PFSK-1 (cell line): ENCODE results near the gene POU2AF1.

Experiments
- POLR2AphosphoS5 ChIP-seq: IDR thresholded peaks from 2 replicates; pipeline ENCODE4 v1.6.1; 2012; ENCODE audit warnings: low read depth, mild to moderate bottlenecking, control low read depth, low read length, moderate library complexity
- SIN3A ChIP-seq: IDR thresholded peaks from 2 replicates; pipeline ENCODE4 v1.6.1; 2012; ENCODE audit warnings: mild to moderate bottlenecking, low read length, moderate library complexity, borderline replicate concordance; ENCODE audit not compliant: insufficient read depth
- TF ChIP-seq, protein P1 (sequence below), 2 experiments: IDR thresholded peaks; 2 replicates each; pipeline versions ENCODE4 v1.6.1 to v1.8.0; 2011 to 2012; ENCODE audit warnings: low read depth in 2 of 2, low read length in 2 of 2, control low read depth in 1 of 2, inconsistent platforms in 1 of 2, mild to moderate bottlenecking in 1 of 2, moderate library complexity in 1 of 2; ENCODE audit not compliant: insufficient read depth in 1 of 2

DNA sequence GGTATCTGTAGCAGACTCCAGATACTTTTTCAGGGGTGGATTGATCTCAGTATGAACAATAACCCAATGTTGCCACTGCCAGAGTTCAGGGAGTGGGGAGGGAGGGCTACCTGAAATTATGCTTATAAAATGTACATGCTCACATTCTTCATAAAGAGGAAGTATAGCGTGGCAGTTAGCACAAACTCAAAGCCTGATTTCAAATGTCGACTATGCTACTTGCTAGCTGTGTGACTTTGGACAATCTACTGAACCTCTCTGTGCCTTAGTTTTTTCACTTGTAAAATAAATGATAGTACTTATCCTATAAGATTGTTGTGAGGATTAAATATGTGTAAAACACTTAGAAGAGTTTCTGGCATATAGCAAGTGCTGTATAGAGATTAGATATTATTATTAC, 26.5 kb upstream of the POU2AF1 start:
- TF ChIP-seq SIN3A (no peak), POLR2AphosphoS5 (no peak)
- TF ChIP-seq, protein P1, sequence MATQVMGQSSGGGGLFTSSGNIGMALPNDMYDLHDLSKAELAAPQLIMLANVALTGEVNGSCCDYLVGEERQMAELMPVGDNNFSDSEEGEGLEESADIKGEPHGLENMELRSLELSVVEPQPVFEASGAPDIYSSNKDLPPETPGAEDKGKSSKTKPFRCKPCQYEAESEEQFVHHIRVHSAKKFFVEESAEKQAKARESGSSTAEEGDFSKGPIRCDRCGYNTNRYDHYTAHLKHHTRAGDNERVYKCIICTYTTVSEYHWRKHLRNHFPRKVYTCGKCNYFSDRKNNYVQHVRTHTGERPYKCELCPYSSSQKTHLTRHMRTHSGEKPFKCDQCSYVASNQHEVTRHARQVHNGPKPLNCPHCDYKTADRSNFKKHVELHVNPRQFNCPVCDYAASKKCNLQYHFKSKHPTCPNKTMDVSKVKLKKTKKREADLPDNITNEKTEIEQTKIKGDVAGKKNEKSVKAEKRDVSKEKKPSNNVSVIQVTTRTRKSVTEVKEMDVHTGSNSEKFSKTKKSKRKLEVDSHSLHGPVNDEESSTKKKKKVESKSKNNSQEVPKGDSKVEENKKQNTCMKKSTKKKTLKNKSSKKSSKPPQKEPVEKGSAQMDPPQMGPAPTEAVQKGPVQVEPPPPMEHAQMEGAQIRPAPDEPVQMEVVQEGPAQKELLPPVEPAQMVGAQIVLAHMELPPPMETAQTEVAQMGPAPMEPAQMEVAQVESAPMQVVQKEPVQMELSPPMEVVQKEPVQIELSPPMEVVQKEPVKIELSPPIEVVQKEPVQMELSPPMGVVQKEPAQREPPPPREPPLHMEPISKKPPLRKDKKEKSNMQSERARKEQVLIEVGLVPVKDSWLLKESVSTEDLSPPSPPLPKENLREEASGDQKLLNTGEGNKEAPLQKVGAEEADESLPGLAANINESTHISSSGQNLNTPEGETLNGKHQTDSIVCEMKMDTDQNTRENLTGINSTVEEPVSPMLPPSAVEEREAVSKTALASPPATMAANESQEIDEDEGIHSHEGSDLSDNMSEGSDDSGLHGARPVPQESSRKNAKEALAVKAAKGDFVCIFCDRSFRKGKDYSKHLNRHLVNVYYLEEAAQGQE (IDR thresholded peaks at IDR 0.05; ENCODE audit: insufficient read depth in 1 of 2, low read depth in 2 of 2, low read length in 2 of 2) = no peak
